GM12878 (cell line): ENCODE measurements around the gene GRM7. TPM values are rescaled to one million over a fixed set of nuclear protein-coding genes. Genes with fewer than 3 reads are reported as not detected.

Experiments
- ATAC-seq: fragments of 200-7000 bp; cut with Tn5 transposase; 3 replicates; pipeline ENCODE4 v1.9.1; 2020; ENCODE audit warnings: mild to moderate bottlenecking, moderate library complexity
- BruUV-seq: library from RNA; stranded (reverse); fragments of 400-500 nt; replicated peaks from 2 replicates; lab custom pipeline; 2021; lab: Mats Ljungman, UMichigan
- CTCF ChIA-PET: fragments of 300-600 bp; sonication (Branson Sonifier 250); formaldehyde crosslinking; extraction: SDS; loops from one replicate; lab custom pipeline; 2021; ENCODE audit warnings: inconsistent platforms; lab: Yijun Ruan, JAX
- POLR2A ChIA-PET: fragments of 350-600 bp; formaldehyde crosslinking; extraction: SDS; loops from one replicate; lab custom pipeline; 2021; ENCODE audit warnings: inconsistent platforms; lab: Charles Lee
- RAD21 ChIA-PET: fragments of 300-600 bp; sonication (Branson Sonifier 250); formaldehyde crosslinking; loops from one replicate; lab custom pipeline; 2023; ENCODE audit warnings: antibody characterized with exemption; ENCODE audit not compliant: unreplicated experiment; lab: Charles Lee
- SMC1A ChIA-PET: fragments of 300-600 bp; sonication (Branson Sonifier 250); formaldehyde crosslinking; loops from one replicate; lab custom pipeline; 2023; ENCODE audit not compliant: unreplicated experiment, uncharacterized antibody; lab: Charles Lee
- DNase-seq: peaks from one replicate; pipeline ENCODE4 v3.0.0-alpha.2; 2011; ENCODE audit warnings: low read depth, low spot score
- FAIRE-seq: peaks from 3 replicates; lab custom pipeline; 2011; peaks lifted over from hg19 to GRCh38; lab: Jason Lieb, UNC
- H2AFZ ChIP-seq: 2 replicates; pipeline ENCODE4 v1.6.0; 2011; ENCODE audit warnings: low read depth, low read length, control low read depth; ENCODE audit not compliant: control insufficient read depth
- H3K27ac ChIP-seq: 2 replicates; pipeline ENCODE4 v1.5.1; 2011; ENCODE audit warnings: control low read depth; ENCODE audit not compliant: control insufficient read depth, insufficient read depth
- H3K27me3 ChIP-seq, 2 experiments: replicated peaks in 1 of 2; 2 replicates each; pipeline versions ENCODE4 v1.6.0 to v1.6.1; 2011; ENCODE audit warnings: low read length in 1 of 2; ENCODE audit not compliant: control insufficient read depth in 2 of 2, insufficient read depth in 2 of 2
- H3K36me3 ChIP-seq, 2 experiments: 2 replicates each; pipeline ENCODE4 v1.5.1; 2011; ENCODE audit warnings: low read length in 1 of 2; ENCODE audit not compliant: control insufficient read depth in 2 of 2, insufficient read depth in 2 of 2
- H3K4me1 ChIP-seq: 2 replicates; pipeline ENCODE4 v1.6.1; 2011; ENCODE audit warnings: mild to moderate bottlenecking, low read length, moderate library complexity, mixed read lengths; ENCODE audit not compliant: control insufficient read depth, insufficient read depth
- H3K4me2 ChIP-seq: 2 replicates; pipeline ENCODE4 v1.6.0; 2011; ENCODE audit warnings: control low read depth; ENCODE audit not compliant: control insufficient read depth, insufficient read depth
- H3K4me3 ChIP-seq: fragments of 200-600 bp; sonication (generic); 2 replicates; pipeline ENCODE4 v1.5.1; 2016
- H3K79me2 ChIP-seq: 2 replicates; pipeline ENCODE4 v1.6.0; 2011; ENCODE audit warnings: low read length; ENCODE audit not compliant: control insufficient read depth, insufficient read depth
- H3K9ac ChIP-seq: 2 replicates; pipeline ENCODE4 v1.8.0; 2011; ENCODE audit warnings: low read length, control low read depth, mixed read lengths; ENCODE audit not compliant: control insufficient read depth, insufficient read depth
- H3K9me3 ChIP-seq: replicated peaks from 3 replicates; pipeline ENCODE4 v1.5.1; 2011; ENCODE audit warnings: mild to moderate bottlenecking, low read length; ENCODE audit not compliant: control insufficient read depth, insufficient read depth
- H4K20me1 ChIP-seq: 2 replicates; pipeline ENCODE4 v1.6.0; 2011; ENCODE audit not compliant: control insufficient read depth, insufficient read depth
- CREM ChIP-seq: IDR thresholded peaks from 2 replicates; pipeline ENCODE4 v1.6.1; 2014; ENCODE audit warnings: antibody characterized with exemption, low read depth
- MTA3 ChIP-seq: IDR thresholded peaks from 2 replicates; pipeline ENCODE4 v1.6.1; 2012; ENCODE audit warnings: low read length, inconsistent platforms, borderline replicate concordance
- NBN ChIP-seq: fragments of 450-650 bp; IDR thresholded peaks from 2 replicates; pipeline ENCODE4 v1.6.1; 2016
- NRF1 ChIP-seq: conservative IDR thresholded peaks from 2 replicates; pipeline ENCODE4 v1.6.1; 2011; ENCODE audit warnings: mild to moderate bottlenecking, low read depth, low read length, improper control_type of control experiment
- WGBS: methylation state at CpG from one replicate; pipeline ENCODE4 v1.1.6; 2016; ENCODE audit warnings: low lambda C conversion rate; ENCODE audit not compliant: insufficient replicate concordance, insufficient coverage; ENCODE audit errors: missing lambda C conversion rate; 5-methylcytosine and 5-hydroxymethylcytosine counted together
- in situ Hi-C: fragments of 300-500 bp; cut with MboI; formaldehyde crosslinking; loops from 9 replicates; pipeline ENCODE4 v1.14.3; 2018; ENCODE audit warnings: mixed read lengths
- intact Hi-C: fragments of 100-400 bp; cut with micrococcal nuclease; formaldehyde crosslinking; loops from one replicate; pipeline ENCODE4 v1.14.2; 2022; ENCODE audit not compliant: unreplicated experiment
- polyA plus RNA-seq, 11 experiments: library from polyadenylated mRNA; depleted of rRNA in 4 of 11; unstranded in 6 of 11; stranded (reverse) in 5 of 11; fragments of >200 nt; fragmentation: Nextera tagmentation in 4 of 11; fragmentation: Illumina TruSeq in 1 of 11; extraction: Ambion mirVana in 4 of 11; extraction: Trizol in 1 of 11; gene quantifications; 1 replicate in 1 of 11; 2 replicates in 10 of 11; pipeline versions ENCODE4 v1.2.1 to v1.2.3, GENCODE V29; 2011 to 2016; ENCODE audit warnings: inconsistent platforms in 2 of 11, missing spikeins in 2 of 11, low read depth in 1 of 11
- total RNA-seq, 4 experiments: library from RNA; depleted of rRNA in 3 of 4; stranded (reverse); fragments of >200 nt in 3 of 4; fragmentation: Illumina TruSeq in 1 of 4; extraction: Trizol in 1 of 4; gene quantifications; 2 replicates each; pipeline versions ENCODE4 v1.2.1 to v1.2.3, GENCODE V29; 2013 to 2021
- TF ChIP-seq, protein P1 (sequence below): fragments of 450-650 bp; IDR thresholded peaks from 2 replicates; pipeline ENCODE4 v1.6.1; 2017; ENCODE audit warnings: low read depth, mild to moderate bottlenecking, moderate library complexity
- TF ChIP-seq, protein P2 (sequence below): IDR thresholded peaks from 2 replicates; pipeline ENCODE4 v1.6.1; 2012; ENCODE audit warnings: mild to moderate bottlenecking, low read depth, low read length

The GRM7 gene
- total and polyA plus RNA-seq, 10 of the 15 experiments (the other 5 are each of a cell fraction or from before 2014, with no cell fraction given) = not detected

DNA sequence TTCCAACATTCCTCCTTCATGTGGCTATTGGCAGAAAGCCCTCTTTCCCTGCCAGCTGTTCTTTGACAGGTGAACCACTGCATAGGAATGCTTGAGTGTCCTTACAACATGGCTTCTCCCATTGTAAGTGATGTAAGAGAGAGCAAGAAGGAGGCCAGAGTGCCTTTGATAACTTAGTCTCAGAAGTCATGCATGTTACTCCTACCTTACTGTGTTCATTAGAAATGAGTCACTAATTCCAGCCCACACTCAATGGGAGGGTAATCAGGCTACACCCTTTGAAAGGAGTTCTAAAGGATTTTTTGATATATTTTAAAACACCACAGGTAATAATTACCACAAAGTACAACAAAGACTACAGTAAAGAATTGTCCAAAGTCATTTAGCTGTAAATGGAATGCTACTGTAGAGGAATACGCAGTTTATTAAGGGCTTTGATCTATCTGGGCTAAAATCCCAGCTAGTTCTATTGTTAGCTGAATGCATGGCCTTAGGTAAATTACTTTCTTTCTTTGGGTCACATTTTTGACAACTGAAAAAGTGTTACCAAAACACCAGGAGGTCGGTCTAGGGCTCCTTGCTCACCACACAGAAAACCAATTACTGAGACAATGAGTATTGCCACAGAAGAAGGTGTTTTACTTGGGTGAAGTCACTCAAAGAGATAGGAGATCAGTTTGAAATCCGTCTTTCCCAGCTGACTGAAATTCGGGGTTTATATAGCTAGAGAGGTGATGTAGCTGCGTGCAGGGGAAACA is 154.9 kb downstream of the GRM7 start (continued):
- TF ChIP-seq, protein P1, sequence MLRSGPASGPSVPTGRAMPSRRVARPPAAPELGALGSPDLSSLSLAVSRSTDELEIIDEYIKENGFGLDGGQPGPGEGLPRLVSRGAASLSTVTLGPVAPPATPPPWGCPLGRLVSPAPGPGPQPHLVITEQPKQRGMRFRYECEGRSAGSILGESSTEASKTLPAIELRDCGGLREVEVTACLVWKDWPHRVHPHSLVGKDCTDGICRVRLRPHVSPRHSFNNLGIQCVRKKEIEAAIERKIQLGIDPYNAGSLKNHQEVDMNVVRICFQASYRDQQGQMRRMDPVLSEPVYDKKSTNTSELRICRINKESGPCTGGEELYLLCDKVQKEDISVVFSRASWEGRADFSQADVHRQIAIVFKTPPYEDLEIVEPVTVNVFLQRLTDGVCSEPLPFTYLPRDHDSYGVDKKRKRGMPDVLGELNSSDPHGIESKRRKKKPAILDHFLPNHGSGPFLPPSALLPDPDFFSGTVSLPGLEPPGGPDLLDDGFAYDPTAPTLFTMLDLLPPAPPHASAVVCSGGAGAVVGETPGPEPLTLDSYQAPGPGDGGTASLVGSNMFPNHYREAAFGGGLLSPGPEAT = no peak
- TF ChIP-seq, protein P2, sequence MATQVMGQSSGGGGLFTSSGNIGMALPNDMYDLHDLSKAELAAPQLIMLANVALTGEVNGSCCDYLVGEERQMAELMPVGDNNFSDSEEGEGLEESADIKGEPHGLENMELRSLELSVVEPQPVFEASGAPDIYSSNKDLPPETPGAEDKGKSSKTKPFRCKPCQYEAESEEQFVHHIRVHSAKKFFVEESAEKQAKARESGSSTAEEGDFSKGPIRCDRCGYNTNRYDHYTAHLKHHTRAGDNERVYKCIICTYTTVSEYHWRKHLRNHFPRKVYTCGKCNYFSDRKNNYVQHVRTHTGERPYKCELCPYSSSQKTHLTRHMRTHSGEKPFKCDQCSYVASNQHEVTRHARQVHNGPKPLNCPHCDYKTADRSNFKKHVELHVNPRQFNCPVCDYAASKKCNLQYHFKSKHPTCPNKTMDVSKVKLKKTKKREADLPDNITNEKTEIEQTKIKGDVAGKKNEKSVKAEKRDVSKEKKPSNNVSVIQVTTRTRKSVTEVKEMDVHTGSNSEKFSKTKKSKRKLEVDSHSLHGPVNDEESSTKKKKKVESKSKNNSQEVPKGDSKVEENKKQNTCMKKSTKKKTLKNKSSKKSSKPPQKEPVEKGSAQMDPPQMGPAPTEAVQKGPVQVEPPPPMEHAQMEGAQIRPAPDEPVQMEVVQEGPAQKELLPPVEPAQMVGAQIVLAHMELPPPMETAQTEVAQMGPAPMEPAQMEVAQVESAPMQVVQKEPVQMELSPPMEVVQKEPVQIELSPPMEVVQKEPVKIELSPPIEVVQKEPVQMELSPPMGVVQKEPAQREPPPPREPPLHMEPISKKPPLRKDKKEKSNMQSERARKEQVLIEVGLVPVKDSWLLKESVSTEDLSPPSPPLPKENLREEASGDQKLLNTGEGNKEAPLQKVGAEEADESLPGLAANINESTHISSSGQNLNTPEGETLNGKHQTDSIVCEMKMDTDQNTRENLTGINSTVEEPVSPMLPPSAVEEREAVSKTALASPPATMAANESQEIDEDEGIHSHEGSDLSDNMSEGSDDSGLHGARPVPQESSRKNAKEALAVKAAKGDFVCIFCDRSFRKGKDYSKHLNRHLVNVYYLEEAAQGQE = no peak
- TF ChIP-seq NRF1 (no peak), MTA3 (no peak)

DNA sequence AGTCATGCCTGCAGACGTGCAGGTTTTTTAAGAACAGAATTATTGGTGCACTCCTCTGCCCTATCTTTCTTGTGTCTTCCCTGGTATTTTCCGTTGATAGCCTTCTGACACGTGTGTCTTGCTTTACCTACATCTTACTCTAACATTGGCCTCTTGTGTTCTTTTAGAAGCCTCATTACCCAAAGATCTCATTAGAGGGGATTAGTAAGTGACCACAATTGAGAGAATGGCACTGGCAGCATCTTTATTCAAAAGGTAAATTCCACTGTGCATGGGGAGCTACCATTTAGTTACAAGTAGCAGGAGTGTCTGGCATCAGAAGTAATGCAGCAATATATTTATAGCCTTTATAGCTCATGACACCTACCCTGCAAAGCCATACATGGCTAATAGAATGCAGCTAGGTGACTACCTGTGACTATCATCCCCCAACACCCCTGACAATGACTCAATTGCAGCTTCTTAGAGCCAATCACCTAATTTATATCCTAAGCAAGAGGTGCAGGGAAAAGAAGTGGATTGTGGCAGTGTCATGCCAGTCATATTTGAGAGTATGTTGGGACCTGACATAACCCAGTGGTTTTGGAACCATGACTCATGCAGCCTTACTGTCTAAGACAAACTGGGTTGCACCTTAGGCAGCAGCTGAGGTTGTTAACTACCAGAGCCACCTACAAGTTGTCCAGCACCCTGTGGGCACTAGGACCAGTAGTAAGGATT is 164.8 kb downstream of the GRM7 start:
- no TSS peak for BruUV-seq
- RAD21 ChIA-PET = no interaction called here
- CTCF ChIA-PET = no interaction called here

More for the DNA sequence above, 164.8 kb downstream of the GRM7 start:
- no peaks in the 10 kb centered on the region for H3K9me3 ChIP-seq
- H2AFZ ChIP-seq = no peak overlapping the region
- in situ Hi-C loops (no loop called here), intact Hi-C loops (no loop called here)
- no peak for ATAC-seq
- FAIRE-seq = no peak
- no peak overlapping the region for H3K27ac ChIP-seq
- no peaks in the 10 kb centered on the region for H4K20me1 ChIP-seq
- H3K36me3 ChIP-seq = no peaks in the 10 kb centered on the region
- 0% methylated on average over 3 of the region's 3 CpGs for WGBS
- DNase-seq = no peak
- no peak overlapping the region for H3K9ac ChIP-seq
- no peaks in the 10 kb centered on the region for H3K4me1 ChIP-seq
- no peaks in the 10 kb centered on the region for H3K79me2 ChIP-seq
- H3K4me2 ChIP-seq = no peak overlapping the region
- H3K27me3 ChIP-seq = no peaks in the 10 kb centered on the region
- no peak overlapping the region for H3K4me3 ChIP-seq
- POLR2A ChIA-PET = no interaction called here
- TF ChIP-seq CREM (no peak), NBN (no peak)
- SMC1A ChIA-PET = no interaction called here
